HG02642 (cell line): ENCODE data around the gene RWDD1.
"Not testable (repeated sequence)": the region's sequence is repeated elsewhere in the genome, so short reads cannot be mapped to it uniquely, and the experiment has no call there.

Experiments
- ATAC-seq: cut with Tn5 transposase; IDR thresholded peaks from one replicate; pipeline ENCODE4 v1.9.1; 2021; ENCODE audit warnings: mild to moderate bottlenecking; ENCODE audit not compliant: unreplicated experiment, poor library complexity

Gene RWDD1

DNA sequence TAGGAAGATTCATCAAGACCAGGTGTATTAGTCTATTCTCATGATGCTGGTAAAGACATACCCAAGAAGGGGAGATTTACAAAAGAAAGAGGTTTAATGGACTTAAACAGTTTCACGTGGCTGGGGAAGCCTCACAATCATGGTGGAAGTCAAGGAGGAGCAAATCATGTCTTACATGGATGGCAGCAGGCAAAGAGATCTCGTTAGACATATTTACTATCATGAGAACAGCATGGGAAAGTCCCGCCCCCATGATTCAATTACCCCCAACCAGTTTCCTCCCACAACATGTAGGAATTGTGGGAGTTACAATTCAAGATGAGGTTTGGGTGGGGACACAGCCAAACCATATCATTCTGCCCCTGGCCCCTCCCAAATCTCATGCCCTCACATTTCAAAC, 32.6 kb downstream of the RWDD1 start:
- not testable (repeated sequence) for ATAC-seq

DNA sequence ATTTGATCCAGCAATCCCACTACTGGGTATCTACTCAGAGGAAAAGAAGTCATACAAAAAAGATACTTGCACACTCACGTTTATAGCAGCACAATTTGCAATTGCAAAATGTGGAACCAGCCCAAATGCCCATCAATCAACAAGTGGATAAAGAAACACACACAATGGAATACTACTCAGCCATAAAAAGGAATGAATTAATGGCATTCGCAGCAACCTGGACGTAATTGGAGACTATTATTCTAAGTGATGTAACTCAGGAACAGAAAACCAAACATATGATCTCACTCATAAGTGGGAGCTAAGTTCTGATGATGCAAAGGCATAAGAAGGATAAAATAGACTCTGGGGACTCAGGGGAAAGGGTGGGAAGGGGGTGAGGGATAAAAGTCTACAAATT, 33.6 kb downstream of the RWDD1 start:
- not testable (repeated sequence) for ATAC-seq

DNA sequence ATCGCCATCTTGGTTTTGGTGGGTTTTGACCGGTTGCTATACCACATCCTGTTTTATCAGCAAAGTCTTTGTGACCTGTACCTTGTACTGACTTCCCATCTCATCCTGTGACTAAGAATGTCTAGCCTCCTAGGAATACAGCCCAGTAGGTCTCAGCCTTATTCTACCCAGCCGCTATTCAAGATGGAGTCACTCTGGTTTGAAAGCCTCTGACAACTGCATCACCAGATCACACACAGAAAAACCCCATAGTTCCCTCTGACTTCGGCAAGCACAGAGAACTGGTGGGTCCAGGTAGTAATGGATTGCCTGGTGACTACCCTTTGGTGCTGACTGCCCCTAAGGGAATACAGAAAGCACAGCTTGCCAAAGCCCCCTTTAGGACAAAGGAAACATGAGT, 34.6 kb downstream of the RWDD1 start:
- no peak for ATAC-seq

DNA sequence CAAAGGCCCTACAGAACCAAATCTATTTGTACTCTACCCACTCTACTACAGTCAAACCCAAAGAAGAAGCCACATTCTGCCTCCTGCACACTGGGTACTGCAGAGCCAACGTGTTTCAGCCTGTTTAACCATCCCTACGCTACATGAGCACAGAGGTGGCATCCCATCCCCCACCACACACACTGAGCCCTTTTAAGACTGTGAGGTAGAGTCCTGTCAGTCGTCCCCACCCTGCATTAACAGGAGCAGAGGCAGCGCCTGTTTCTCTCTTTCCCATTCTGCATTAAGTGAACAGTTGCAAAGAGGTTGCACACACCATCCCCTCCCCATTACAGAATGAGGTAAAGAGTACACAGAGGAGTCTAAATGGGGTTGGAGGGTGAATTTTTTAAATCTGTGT, 39.8 kb downstream of the RWDD1 start:
- no peak for ATAC-seq

DNA sequence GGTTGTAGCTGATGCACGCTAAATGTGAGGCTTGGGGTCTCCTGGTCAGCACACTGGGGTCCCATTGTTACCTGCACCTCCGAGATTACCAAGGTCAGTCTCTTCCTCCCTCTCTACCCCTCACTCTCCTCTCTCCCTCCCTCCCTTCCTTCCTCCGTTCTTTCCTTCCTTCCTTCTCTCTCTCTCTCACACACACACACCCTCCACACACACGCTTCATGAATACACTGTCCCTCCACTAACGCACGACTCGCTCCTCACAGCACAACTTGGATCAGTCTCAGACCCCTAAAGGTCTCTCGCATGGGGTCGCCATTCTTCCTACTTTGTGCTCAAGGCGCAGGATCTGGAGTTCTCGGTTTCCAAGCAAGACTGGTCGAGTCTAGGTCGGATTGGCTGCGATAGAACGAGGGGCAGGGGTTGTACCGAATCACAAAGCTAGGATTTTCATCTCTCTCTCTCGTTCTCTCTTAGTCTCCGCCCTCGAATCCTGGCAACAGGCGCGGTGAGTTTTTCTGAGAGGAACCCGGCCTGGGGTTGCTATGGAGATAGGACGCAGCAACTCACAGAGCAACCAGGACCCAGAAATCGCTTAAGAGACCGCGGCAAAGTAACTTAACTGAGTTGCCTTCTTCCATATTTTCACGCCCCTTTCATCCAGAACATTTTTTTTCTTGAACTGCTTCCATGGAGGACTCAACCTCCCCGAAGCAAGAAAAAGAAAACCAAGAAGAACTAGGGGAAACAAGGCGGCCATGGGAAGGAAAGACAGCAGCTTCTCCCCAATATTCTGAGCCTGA, 44.8 kb downstream of the RWDD1 start, which contains the start of gene RSPH4A:
Gene RSPH4A (plus strand): TSS at position 543 of the 800 bp plus-strand sequence. CDS start 145 bp downstream, at position 688.
- ATAC-seq: peak; percentile 100

DNA sequence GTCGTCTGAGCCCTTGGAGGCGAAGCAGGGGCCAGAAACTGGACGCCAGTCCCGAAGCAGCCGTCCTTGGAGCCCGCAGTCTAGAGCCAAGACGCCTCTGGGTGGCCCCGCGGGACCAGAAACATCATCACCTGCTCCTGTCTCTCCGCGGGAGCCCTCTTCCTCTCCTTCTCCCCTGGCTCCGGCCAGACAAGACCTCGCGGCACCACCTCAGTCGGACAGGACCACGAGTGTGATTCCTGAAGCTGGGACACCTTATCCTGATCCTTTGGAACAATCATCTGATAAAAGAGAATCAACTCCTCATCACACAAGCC, 45.4 kb downstream of the RWDD1 start:
- peak; percentile 39 for ATAC-seq

DNA sequence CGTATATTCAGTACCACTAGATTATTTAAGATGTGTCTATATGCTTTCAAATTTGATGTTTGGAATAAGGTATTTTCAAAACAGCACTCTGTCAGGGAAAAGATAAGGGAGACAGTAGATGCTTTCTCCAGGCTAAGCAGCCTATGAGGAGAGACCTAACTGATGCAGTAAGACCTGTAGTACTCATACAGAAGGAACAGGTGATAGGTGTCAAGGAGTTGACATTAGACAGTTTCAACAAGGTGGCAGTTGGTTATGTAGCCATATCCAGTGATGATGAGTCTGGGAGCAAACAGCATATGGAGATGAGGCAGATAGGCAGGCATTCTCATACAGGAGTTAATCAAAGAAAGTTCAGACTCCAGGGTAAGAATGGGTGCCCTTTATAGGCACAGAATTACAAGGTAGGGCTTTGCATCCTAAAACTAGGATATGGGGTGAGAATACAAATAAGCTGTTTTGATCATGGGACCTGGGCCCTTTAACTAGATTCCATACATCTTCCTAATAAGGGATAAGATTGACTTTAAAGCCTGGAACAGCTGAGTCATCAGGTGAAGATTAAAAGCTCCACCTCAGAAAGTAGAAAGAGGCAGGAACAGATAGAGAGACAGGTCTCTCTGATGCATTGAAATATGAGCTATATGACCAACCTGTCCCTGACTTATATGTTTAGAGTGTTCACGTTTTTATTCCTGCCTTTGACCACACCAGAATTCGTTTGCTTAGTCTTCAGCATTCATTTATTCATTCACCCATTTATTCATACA, 52.9 kb downstream of the RWDD1 start:
- no peak for ATAC-seq

DNA sequence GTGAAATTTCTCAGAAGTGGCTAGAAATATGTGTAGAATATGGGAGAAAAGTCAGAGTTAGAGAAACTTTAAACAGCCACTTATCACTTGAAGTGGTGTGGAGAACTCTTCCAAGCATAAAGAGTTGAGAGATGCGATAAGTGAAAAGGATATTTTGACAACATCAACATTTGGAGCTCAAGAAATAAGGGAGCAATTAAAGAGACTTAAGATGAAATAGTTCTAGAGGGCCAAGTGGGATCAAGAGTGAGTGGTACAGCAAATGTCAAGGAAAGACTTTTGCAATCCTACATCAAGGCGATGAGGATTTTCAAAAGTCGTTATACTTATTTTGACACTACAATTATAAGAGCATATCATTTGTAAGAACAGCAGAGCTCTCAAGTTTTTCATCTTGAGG, 54.6 kb downstream of the RWDD1 start:
- no peak for ATAC-seq

DNA sequence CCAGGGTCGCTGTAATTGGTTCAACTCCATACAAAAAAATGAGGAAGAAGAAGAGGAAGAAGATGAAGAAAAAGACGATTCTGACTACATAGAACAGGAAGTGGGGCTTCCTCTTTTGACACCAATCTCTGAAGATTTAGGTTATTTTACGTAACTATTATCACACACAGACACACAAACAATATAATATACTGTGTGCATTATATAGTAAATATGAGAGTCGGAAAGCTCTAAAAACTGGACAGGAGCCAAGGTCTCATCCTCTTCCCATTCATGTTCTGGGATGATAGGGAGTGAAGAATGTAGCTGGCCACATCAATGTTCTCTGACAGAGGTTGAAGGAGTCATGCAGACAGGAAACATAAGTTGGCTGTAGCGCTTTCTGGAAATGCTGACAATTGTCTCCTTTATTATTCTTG, 58.3 kb downstream of the RWDD1 start:
- no peak for ATAC-seq

DNA sequence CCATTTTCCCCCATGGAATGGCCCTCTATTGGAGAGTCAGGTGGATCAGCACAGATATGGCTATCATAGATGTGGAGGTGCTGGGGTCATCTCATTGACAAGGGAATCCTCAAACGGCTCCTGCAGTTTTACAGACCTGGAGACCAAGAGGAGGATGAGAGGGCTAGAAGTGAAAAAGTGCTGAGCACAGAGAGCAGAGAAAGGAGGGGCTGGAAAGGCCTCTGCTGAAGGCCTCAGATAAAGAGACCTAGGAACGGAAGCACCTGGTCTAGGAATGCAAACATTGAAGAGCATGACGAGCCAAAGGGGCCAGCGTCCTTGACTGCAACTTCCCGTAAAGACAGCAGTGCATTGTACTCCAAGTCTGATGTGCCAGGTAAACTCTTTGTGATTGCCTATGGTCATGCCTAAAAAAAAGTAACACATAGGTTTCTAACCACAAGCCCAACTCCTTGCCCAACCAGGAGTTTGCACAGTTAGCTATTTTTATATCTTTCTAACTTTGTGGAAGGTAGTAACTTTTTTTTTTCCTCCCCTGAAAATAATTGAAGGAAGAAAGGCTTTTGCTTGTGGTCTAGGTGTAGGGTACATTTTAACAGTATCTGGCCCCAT, 60.2 kb downstream of the RWDD1 start:
- peak; percentile 78 for ATAC-seq

DNA sequence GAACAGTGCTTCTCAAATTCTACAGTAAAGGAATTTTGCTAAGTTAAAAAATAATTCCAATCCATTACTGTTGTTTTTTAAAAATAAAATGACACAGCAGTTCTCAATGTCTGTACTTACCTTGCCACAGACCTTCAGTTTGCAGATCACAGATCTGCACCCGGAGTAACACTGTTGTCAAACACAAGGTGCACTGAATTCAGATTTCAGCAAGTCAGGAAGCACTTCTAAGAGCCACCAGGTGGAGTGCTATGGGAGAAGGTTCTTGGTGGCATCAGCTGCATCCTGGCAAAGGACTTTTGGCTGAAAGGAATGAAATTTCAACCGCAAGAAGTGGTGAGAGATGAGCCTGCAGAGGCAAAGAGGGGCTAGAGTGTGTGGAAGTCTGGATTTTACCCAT, 62.4 kb downstream of the RWDD1 start:
- ATAC-seq: no peak
